ENCODE measurements around the gene RHOBTB1.
"Not testable (repeated sequence)": the region's sequence is repeated elsewhere in the genome, so short reads cannot be mapped to it uniquely, and the experiment has no call there.

Gene RHOBTB1

DNA sequence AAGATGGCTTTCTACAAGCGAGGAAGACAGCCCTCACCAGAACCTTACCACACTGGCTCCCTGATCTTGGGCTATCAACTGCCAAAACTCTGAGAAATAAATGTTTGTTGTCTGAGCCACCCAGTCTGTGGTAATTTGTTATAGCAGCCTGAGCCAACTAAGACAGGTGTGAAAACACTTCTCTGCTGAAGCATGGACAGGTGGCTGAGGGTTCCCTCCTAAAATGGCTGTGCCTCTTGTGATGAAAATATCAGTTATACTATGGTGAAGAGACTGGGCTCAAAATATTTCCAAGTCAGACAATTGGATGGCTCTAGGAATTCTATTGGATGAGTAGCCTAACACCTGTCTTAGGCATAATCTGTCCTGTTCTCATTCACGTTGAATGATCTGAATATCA is 87.6 kb downstream of the RHOBTB1 start:
- DNase-seq: no peak

GRCh38 chr10:60853637-60854036 is 90.3 kb downstream of the RHOBTB1 start:
- no peak for DNase-seq

GRCh38 chr10:60853107-60853506 is 90.9 kb downstream of the RHOBTB1 start:
- DNase-seq: no peak

- DNase-seq: no peak
Observed at GRCh38 chr10:60849740-60850139, 94.2 kb downstream of the RHOBTB1 start.

- no peak for DNase-seq
Observed at GRCh38 chr10:60849217-60849616, 94.8 kb downstream of the RHOBTB1 start.

DNA sequence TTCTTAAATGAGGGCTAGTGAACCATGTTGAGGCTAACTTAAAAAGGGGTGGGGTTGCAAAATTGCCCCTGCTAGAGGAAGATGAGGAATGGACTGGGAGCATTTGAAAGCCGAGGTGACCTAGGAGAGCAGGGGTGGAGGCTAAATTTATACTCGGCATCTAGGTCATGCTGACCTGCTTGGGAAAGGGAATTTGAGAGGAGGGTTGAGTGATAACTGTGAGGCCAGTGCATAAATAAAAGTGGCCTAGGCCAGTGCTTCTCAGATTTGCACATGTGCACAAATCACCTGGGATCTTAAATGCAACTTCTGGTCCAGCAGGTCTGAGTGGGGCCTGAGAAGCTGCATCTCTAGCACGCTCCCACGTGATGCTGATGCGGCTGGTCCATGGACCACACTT is 95.3 kb downstream of the RHOBTB1 start:
- DNase-seq: no peak

GRCh38 chr10:60848126-60848525 is 95.9 kb downstream of the RHOBTB1 start:
- DNase-seq: no peak

- DNase-seq: no peak
Observed at GRCh38 chr10:60846173-60846572, 97.8 kb downstream of the RHOBTB1 start.

DNA sequence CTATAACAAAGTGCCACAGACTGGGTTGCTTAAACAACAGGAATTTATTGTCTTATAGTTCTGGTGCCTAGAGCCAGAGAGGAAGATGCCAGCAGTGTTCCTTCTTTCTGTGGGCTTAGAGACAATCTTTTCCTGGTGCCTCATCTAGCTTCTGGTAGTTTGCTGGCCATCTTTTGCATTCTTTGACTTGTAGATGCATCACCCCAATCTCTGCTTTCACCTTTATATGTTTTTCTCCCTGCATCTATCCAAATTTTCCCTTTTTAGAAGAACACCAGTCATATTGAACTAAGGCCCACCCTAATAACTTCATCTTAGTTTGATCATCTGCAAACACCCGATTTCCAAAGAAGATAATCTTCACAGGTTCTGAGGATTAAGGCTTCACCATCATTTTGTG is 98.9 kb downstream of the RHOBTB1 start:
- no peak for DNase-seq

DNA sequence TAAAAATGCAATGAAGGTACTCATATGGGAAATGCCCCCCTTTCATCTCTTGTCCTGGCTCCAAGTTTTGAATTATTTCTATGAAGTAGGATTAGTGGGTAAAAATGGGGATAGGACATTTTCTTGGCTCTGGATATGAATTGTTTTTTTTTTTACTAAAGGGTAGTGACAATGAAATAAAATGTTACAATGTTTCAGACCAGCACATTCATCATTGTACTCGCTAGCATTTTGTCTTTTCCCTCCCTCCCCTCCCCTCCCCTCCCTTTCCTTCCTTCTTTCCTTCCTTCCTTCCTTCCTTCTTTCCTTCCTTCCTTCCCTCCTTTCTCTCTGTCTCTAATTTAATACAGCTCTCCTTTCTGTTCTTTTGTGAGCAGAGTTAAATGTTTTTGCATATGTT is 101.3 kb downstream of the RHOBTB1 start:
- no peak for DNase-seq

GRCh38 chr10:60841227-60841626 is 102.8 kb downstream of the RHOBTB1 start:
- DNase-seq: not testable (repeated sequence)

DNA sequence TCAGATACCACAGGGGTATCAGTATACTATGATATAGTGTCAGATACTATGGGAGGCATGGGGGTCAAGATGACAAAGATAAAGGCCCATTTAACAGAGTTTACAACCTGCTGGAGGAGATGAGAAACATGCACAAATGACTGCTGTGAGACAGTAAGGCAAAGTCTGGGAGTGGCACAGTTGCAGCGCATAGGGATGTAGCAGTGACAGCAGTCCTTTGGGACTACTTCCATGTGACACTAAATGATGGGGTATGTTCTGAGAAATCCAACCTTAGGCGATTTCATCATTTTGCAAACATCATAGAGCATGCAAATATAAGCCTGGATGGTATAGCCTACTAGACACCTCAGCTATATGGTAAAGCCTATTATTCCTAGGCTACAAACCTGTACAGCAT is 108.9 kb downstream of the RHOBTB1 start:
- no peak for DNase-seq

DNA sequence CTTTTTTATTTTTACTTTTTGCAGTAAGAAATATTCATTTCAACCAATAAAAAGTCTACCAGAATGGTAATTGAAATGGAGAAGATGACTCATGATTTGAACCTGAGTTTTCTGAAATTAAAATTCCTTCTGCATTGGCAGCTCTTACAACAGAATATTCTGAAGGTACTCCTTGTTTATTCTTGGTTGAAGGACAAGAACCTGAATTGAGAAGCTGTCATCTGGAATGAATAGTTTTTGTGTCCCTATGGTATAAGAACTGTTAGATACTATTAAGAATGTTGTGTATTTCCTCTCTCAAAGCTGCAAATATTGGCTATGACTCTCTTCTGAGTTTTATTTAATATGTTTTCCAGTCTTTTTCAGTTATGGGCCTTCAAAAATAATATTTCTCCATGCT is 109.6 kb downstream of the RHOBTB1 start:
- no peak for DNase-seq

- not testable (repeated sequence) for DNase-seq
Observed at GRCh38 chr10:60832136-60832535, 111.8 kb downstream of the RHOBTB1 start.

GRCh38 chr10:60828489-60828852 is 115.5 kb downstream of the RHOBTB1 start:
- DNase-seq: no peak

- DNase-seq: no peak
Observed at GRCh38 chr10:60827791-60828488, 116.0 kb downstream of the RHOBTB1 start.

DNA sequence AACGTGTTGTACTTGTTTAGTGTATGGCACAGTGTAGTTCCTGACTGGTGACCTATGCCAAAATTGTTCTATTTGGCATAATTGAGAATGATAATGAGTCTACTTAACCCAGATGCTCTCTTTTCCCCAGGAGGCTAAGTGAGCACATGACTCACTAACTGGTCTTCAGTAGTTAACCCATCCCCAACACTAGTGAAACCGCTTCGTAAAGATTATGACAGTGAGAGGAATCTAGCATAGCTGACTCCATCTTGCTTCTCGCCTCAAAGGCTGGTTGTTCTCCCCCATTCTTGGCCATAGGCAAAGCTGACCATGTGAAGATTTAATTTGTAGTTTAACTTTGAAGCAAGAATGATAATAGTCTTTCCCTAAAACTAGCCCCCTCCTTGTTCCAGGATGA is 118.5 kb downstream of the RHOBTB1 start:
- DNase-seq: no peak

- no peak for DNase-seq
Observed at GRCh38 chr10:60823324-60823723, 120.7 kb downstream of the RHOBTB1 start.

DNA sequence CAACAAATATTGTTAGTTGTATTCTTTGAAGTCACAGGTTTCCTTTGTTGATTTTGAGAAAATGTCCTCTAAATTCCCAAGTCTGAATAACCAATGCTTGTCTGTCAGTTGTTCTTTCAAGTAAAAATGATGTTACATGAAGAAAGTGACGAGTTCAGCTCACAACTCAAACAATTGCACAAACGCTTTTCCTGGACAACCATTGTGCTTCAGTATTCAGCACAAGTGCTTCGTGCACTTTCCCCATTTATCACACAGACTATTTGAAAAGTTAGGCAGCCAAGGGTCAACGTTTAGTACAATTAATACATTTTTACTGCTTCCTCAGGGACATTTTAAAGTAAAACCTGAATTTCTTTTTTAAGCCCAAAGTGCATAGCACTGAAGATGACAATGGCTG is 121.2 kb downstream of the RHOBTB1 start:
- no peak for DNase-seq

DNA sequence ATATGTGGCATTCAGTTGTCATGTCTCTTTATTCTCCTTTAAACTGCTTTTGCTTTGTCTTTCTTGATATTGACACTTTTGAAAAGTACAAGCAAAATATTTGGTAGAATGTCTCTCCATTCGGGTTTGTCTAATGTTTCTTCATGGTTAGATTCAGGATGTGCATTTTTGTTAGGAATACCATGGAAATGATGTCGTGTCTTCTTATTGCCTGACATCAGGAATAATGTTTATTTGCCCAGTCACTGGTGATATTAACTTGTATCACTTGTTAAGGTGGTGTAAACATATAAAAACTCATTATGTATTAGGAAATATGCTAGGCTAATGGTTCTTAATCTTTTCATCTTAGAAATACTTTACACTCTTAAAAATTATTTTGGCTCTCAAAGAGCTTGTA is 122.3 kb downstream of the RHOBTB1 start:
- DNase-seq: no peak

DNA sequence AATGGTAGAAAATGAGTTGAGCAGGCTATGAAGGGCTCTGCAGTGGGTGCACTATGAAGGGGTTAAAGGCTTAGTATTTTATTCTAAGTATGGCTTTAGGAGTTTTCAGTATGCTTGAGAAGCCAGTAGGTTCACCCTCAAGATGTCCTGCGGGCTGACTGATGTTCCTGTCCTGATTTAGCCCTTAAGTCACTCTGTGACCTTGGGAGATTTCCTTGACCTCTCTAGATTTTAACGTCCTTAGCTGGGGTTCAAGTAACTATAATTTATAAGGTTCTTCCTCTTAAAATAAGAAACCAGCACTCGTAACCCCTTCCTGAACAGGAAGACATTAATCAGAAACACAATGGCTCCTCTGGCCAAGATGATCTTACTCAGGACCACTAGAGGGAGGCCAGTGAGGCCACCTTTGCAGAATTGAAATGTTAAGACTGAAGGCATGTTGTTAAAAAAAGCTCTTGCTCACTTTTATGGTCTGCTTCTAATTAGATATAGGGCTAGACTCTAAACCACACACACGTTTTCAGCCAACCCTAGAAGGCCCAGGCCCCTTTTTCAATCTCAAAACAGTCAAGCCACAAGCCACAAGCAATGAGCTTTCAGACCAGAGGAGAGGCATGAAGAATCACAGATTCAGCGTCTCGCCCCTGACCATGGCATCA is 123.8 kb downstream of the RHOBTB1 start:
- peak in 1 of 3 experiments; percentile 12 for DNase-seq
